ENCODE data around the gene HOXC11.

The HOXC11 gene

DNA sequence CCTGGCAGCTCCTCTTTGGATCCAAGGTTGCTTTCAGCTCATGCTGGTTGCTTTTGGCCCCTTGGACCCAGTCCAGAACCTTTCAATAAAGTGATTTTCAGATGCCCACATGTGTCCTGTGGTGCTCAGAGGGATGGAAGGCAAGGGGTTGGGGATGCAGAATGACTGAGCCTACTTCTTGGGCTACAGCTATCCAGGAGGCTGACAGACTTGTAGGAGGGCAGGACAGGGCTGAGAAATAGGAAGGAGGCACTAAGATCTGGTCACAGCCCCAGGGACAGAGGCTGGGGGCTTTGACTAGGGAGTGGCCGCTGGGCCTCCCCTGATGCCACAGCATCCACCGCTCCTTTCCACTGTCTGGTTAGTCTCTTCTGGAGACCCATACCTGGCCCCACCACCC, 1.2 kb upstream of the HOXC11 start:
- Histone ChIP-seq H3K4me1 (ENCODE audit: insufficient read depth, insufficient read length) (peaks cover 8% of the 10 kb centered on the region), H3K9me3 (ENCODE audit: insufficient read depth, low read length) (no peaks in the 10 kb centered on the region), H3K36me3 (ENCODE audit: insufficient read depth, insufficient read length, low read length) (no peaks in the 10 kb centered on the region), H3K4me3 (ENCODE audit: insufficient read length, low read depth) (no peak overlapping the region), H3K9ac (ENCODE audit: insufficient read length, low read depth) (no peak overlapping the region), H3K27me3 (ENCODE audit: insufficient read depth, insufficient read length) (peaks cover 100% of the 10 kb centered on the region)
- no peak for DNase-seq (ENCODE audit: low read depth, low spot score)
- TF ChIP-seq SUZ12 (IDR thresholded peaks at IDR 0.05; ENCODE audit: extremely low read depth, insufficient read depth, insufficient read length) (no peak), YY1 (IDR thresholded peaks at IDR 0.05; ENCODE audit: insufficient read depth, insufficient read length) (no peak), ZNF274 (IDR thresholded peaks at IDR 0.05; ENCODE audit: low read depth, low read length) (no peak)

DNA sequence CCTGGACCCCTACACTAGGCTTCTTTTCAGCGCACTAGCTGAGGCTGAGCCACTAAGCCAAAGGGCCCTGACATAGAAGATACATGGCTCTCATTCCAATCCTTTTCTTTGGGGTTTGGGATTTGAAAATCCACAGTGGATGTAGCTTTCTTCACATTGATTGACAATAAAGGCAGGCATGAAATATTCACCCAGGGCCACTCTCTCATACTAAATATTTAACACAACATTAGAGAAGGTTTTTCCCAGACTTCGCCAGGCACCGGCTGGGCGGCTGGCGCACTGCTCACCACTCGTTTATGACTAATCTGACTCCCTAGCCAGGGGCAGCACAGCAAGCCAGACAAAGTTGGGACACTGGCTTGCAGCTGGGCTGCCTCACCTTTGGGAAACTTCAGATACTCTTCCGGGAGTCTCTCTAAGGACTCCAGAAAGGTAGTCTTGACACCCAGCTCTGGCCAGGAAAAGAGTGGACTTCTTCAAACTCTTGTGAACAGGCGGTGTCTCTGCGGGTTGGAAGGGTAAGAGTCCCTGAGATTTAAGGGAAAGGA, 699 bp upstream of the HOXC11 start:
- H3K9ac ChIP-seq (ENCODE audit: insufficient read length, low read depth): no peak overlapping the region
- peaks cover 8% of the 10 kb centered on the region for H3K4me1 ChIP-seq (ENCODE audit: insufficient read depth, insufficient read length)

DNA sequence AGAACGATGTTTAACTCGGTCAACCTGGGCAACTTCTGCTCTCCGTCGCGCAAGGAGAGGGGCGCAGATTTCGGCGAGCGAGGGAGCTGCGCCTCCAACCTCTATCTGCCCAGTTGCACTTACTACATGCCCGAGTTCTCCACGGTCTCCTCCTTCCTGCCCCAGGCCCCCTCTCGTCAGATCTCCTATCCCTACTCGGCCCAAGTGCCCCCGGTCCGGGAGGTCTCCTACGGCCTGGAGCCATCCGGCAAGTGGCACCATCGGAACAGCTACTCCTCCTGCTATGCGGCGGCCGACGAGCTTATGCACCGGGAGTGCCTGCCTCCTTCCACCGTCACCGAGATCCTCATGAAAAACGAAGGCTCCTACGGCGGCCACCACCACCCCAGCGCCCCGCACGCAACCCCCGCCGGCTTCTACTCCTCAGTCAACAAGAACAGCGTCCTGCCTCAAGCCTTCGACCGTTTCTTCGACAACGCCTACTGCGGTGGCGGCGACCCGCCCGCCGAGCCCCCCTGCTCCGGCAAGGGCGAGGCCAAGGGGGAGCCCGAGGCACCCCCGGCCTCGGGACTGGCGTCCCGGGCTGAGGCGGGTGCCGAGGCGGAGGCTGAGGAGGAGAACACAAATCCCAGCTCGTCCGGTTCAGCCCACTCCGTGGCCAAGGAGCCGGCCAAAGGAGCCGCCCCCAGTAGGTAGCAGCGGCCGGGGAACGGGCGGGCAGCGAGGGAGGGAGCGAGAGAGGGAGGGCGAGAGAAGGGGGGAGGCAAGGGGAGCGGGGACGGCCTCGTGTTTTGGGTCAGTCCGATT, 513 bp downstream of the HOXC11 start:
- TF ChIP-seq ZNF274 (IDR thresholded peaks at IDR 0.05; ENCODE audit: low read depth, low read length): no peak
- TF ChIP-seq SUZ12 (IDR thresholded peaks at IDR 0.05; ENCODE audit: extremely low read depth, insufficient read depth, insufficient read length): peak; percentile 86
- Histone ChIP-seq H3K36me3 (ENCODE audit: insufficient read depth, insufficient read length, low read length) (no peaks in the 10 kb centered on the region), H3K4me1 (ENCODE audit: insufficient read depth, insufficient read length) (peaks cover 8% of the 10 kb centered on the region), H3K4me3 (ENCODE audit: insufficient read length, low read depth) (peak overlapping the region; percentile 21), H3K9me3 (ENCODE audit: insufficient read depth, low read length) (no peaks in the 10 kb centered on the region), H3K27me3 (ENCODE audit: insufficient read depth, insufficient read length) (peaks cover 100% of the 10 kb centered on the region), H3K9ac (ENCODE audit: insufficient read length, low read depth) (peak overlapping the region; percentile 23)
- no peak for DNase-seq (ENCODE audit: low read depth, low spot score)

More for the DNA sequence above, 699 bp upstream of the HOXC11 start:
- no peak for DNase-seq (ENCODE audit: low read depth, low spot score)
- TF ChIP-seq YY1 (IDR thresholded peaks at IDR 0.05; ENCODE audit: insufficient read depth, insufficient read length): no peak
- H3K9me3 ChIP-seq (ENCODE audit: insufficient read depth, low read length): no peaks in the 10 kb centered on the region
- H3K4me3 ChIP-seq (ENCODE audit: insufficient read length, low read depth): no peak overlapping the region
- peaks cover 100% of the 10 kb centered on the region for H3K27me3 ChIP-seq (ENCODE audit: insufficient read depth, insufficient read length)
- no peaks in the 10 kb centered on the region for H3K36me3 ChIP-seq (ENCODE audit: insufficient read depth, insufficient read length, low read length)

- peaks cover 8% of the 10 kb centered on the region for H3K4me1 ChIP-seq (ENCODE audit: insufficient read depth, insufficient read length)
- H3K9me3 ChIP-seq (ENCODE audit: insufficient read depth, low read length): no peaks in the 10 kb centered on the region
- DNase-seq (ENCODE audit: low read depth, low spot score): no peak
- peak within 1 kb of the TSS; percentile 10 for H3K9ac ChIP-seq (ENCODE audit: insufficient read length, low read depth)
- no peaks in the 10 kb centered on the region for H3K36me3 ChIP-seq (ENCODE audit: insufficient read depth, insufficient read length, low read length)
- TF ChIP-seq YY1 (IDR thresholded peaks at IDR 0.05; ENCODE audit: insufficient read depth, insufficient read length): no peak
- peak; percentile 60 for TF ChIP-seq SUZ12 (IDR thresholded peaks at IDR 0.05; ENCODE audit: extremely low read depth, insufficient read depth, insufficient read length)
- TF ChIP-seq ZNF274 (IDR thresholded peaks at IDR 0.05; ENCODE audit: low read depth, low read length): no peak
- H3K27me3 ChIP-seq (ENCODE audit: insufficient read depth, insufficient read length): peaks cover 100% of the 10 kb centered on the region
- peak within 1 kb of the TSS; percentile 34 for H3K4me3 ChIP-seq (ENCODE audit: insufficient read length, low read depth)
Observed at GRCh38 chr12:53974084-53975063, 1.4 kb downstream of the HOXC11 start, which contains the start of gene HOTAIR. Gene HOTAIR (minus strand): TSS chr12:53974954.

DNA sequence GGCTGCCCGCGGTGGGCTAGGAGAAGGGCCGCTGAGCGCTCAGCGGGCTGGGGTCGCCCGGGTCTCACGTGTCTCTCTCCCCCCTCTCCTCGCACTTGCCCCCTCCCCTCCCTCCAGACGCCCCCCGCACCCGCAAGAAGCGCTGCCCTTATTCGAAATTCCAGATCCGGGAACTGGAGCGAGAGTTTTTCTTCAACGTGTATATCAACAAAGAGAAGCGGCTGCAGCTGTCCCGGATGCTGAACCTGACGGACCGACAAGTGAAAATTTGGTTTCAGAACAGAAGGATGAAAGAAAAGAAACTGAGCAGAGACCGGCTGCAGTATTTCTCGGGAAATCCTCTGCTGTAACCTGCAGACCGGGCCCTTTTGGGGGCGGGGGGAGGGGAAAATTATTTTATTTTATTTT, 2.1 kb downstream of the HOXC11 start:
- DNase-seq (ENCODE audit: low read depth, low spot score): no peak
- Histone ChIP-seq H3K4me3 (ENCODE audit: insufficient read length, low read depth) (no peak overlapping the region), H3K4me1 (ENCODE audit: insufficient read depth, insufficient read length) (peaks cover 8% of the 10 kb centered on the region), H3K27me3 (ENCODE audit: insufficient read depth, insufficient read length) (peaks cover 100% of the 10 kb centered on the region), H3K9me3 (ENCODE audit: insufficient read depth, low read length) (no peaks in the 10 kb centered on the region), H3K9ac (ENCODE audit: insufficient read length, low read depth) (no peak overlapping the region), H3K36me3 (ENCODE audit: insufficient read depth, insufficient read length, low read length) (no peaks in the 10 kb centered on the region)
- TF ChIP-seq ZNF274 (IDR thresholded peaks at IDR 0.05; ENCODE audit: low read depth, low read length) (no peak), YY1 (IDR thresholded peaks at IDR 0.05; ENCODE audit: insufficient read depth, insufficient read length) (no peak), SUZ12 (IDR thresholded peaks at IDR 0.05; ENCODE audit: extremely low read depth, insufficient read depth, insufficient read length) (no peak)

DNA sequence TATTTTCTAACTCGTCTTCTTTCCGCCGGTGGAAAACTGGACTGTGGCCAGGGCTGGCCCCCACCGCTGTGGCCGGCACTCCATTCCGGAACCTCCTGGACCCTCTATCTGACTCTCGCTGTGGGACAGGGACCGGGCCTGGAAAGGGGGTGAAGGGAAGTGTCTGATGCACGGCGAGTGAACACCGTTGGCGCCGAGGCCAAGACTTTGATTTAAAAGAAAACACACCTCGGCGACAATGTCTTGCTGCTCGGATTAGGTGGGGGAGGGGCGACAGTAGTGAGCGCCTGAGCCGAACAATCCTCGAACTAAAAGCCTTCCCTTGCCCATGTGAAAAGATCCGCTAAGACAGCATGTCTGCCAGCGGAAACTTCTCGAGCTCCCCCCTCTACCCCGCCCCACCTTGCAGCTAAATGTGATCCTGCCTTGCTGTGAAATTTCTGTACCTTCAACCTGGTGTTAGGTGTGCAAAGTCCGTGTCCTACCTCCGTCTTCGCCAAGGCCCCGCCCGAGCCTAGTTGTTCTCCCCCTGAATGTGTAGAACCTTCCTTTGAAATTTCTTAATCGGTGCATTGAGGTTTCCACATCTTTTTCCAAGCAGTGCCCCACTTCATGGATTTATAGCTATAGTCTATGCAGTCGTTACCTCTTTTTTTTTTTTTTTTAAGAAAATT, 2.7 kb downstream of the HOXC11 start:
- Histone ChIP-seq H3K9me3 (ENCODE audit: insufficient read depth, low read length) (no peaks in the 10 kb centered on the region), H3K36me3 (ENCODE audit: insufficient read depth, insufficient read length, low read length) (no peaks in the 10 kb centered on the region), H3K9ac (ENCODE audit: insufficient read length, low read depth) (no peak overlapping the region), H3K4me3 (ENCODE audit: insufficient read length, low read depth) (no peak overlapping the region), H3K4me1 (ENCODE audit: insufficient read depth, insufficient read length) (peaks cover 8% of the 10 kb centered on the region), H3K27me3 (ENCODE audit: insufficient read depth, insufficient read length) (peaks cover 100% of the 10 kb centered on the region)
- TF ChIP-seq YY1 (IDR thresholded peaks at IDR 0.05; ENCODE audit: insufficient read depth, insufficient read length) (no peak), SUZ12 (IDR thresholded peaks at IDR 0.05; ENCODE audit: extremely low read depth, insufficient read depth, insufficient read length) (peak; percentile 63), ZNF274 (IDR thresholded peaks at IDR 0.05; ENCODE audit: low read depth, low read length) (no peak)
- no peak for DNase-seq (ENCODE audit: low read depth, low spot score)
